Calu3 (cell line): Measurements from ENCODE around the gene ARHGAP9. TPM values are rescaled to one million over a fixed set of nuclear protein-coding genes. Genes with fewer than 3 reads are reported as not detected.

Source experiments
- BruUV-seq: library from RNA; stranded (reverse); fragments of 400-500 nt; replicated peaks from 2 replicates; lab custom pipeline; 2021; lab: Mats Ljungman, UMichigan
- CTCF ChIA-PET: fragments of 300-600 bp; sonication (Branson Sonifier 250); formaldehyde crosslinking; loops from one replicate; lab custom pipeline; 2022; ENCODE audit warnings: antibody characterized with exemption; lab: Charles Lee
- DNase-seq: peaks from one replicate; pipeline ENCODE4 v3.0.0; 2022
- H3K27ac Mint-ChIP-seq: one replicate; pipeline ENCODE4 v1.8.0; 2022; ENCODE audit warnings: mixed read lengths; ENCODE audit not compliant: unreplicated experiment
- H3K27me3 Mint-ChIP-seq: one replicate; pipeline ENCODE4 v1.8.0; 2022; ENCODE audit warnings: mixed read lengths; ENCODE audit not compliant: unreplicated experiment
- H3K36me3 Mint-ChIP-seq: one replicate; pipeline ENCODE4 v1.8.0; 2022; ENCODE audit warnings: mild to moderate bottlenecking, moderate library complexity, mixed read lengths; ENCODE audit not compliant: insufficient read depth, unreplicated experiment
- H3K4me1 Mint-ChIP-seq: one replicate; pipeline ENCODE4 v1.8.0; 2022; ENCODE audit warnings: mild to moderate bottlenecking, low read depth, mixed read lengths; ENCODE audit not compliant: unreplicated experiment
- H3K4me3 Mint-ChIP-seq: one replicate; pipeline ENCODE4 v1.8.0; 2022; ENCODE audit warnings: mild to moderate bottlenecking, low read depth, moderate library complexity, mixed read lengths; ENCODE audit not compliant: unreplicated experiment
- H3K9me3 Mint-ChIP-seq: one replicate; pipeline ENCODE4 v1.8.0; 2022; ENCODE audit warnings: low read depth, mixed read lengths; ENCODE audit not compliant: unreplicated experiment
- CTCF ChIP-seq: fragments of 200-600 bp; IDR thresholded peaks from one replicate; pipeline ENCODE4 v1.8.0; 2022; ENCODE audit warnings: antibody characterized with exemption; ENCODE audit not compliant: unreplicated experiment
- intact Hi-C: fragments of 100-400 bp; cut with micrococcal nuclease; formaldehyde crosslinking; loops from one replicate; pipeline ENCODE4 v1.10.0; 2022; ENCODE audit not compliant: unreplicated experiment
- total RNA-seq: library from RNA; stranded (reverse); gene quantifications from 2 replicates; pipeline ENCODE4 v1.2.3, GENCODE V29; 2022

Gene ARHGAP9
- total RNA-seq, 1 experiment from 2014 or later, result not detected

- peaks cover 35% of the 10 kb centered on the region for H3K36me3 Mint-ChIP-seq
- intact Hi-C loops, result no loop called here
- no peak for DNase-seq
- H3K27ac Mint-ChIP-seq, result no peak overlapping the region
- TF ChIP-seq CTCF, result no peak
- peaks cover 52% of the 10 kb centered on the region for H3K4me1 Mint-ChIP-seq
- CTCF ChIA-PET, result interaction anchor here (0.9 to 3.6 kb wide), 3 partner anchors 11 to 152 kb away, joined by 9 to 13 read pairs (median 11); no protein-coding TSS in a partner anchor
- H3K27me3 Mint-ChIP-seq, result peaks cover 58% of the 10 kb centered on the region
- no TSS peak for BruUV-seq
- no peaks in the 10 kb centered on the region for H3K9me3 Mint-ChIP-seq
- H3K4me3 Mint-ChIP-seq, result peak overlapping the region; percentile 74
Measured at GRCh38 chr12:57460468-57460784, 19.2 kb downstream of the ARHGAP9 start.

GRCh38 chr12:57459750-57460467, 19.8 kb downstream of the ARHGAP9 start, which contains the start of gene GLI1:
TSS of gene GLI1 (plus strand) at chr12:57459785. CDS start at chr12:57463692, 3,907 bp downstream.
- intact Hi-C loops, result loop anchor here (5.0 to 10.0 kb wide), 2 partner anchors 165 to 248 kb away; no protein-coding TSS in a partner anchor
- peak within 1 kb of the TSS; percentile 74 for H3K4me3 Mint-ChIP-seq
- DNase-seq, result no peak
- CTCF ChIA-PET, result interaction anchor here (0.9 to 3.6 kb wide), 7 partner anchors 11 to 246 kb away, joined by 3 to 13 read pairs (median 6); no protein-coding TSS in a partner anchor
- BruUV-seq, result no TSS peak
- peaks cover 53% of the 10 kb centered on the region for H3K27me3 Mint-ChIP-seq
- no peak for TF ChIP-seq CTCF
- no peaks in the 10 kb centered on the region for H3K9me3 Mint-ChIP-seq
- peaks cover 35% of the 10 kb centered on the region for H3K36me3 Mint-ChIP-seq
- H3K27ac Mint-ChIP-seq, result peak within 1 kb of the TSS; percentile 96
- peaks cover 56% of the 10 kb centered on the region for H3K4me1 Mint-ChIP-seq

GRCh38 chr12:57459055-57459749, 20.5 kb downstream of the ARHGAP9 start:
- Mint-ChIP-seq H3K27me3 (peaks cover 46% of the 10 kb centered on the region), H3K27ac (peak overlapping the region; percentile 96), H3K4me3 (peak overlapping the region; percentile 74), H3K9me3 (no peaks in the 10 kb centered on the region), H3K4me1 (peaks cover 56% of the 10 kb centered on the region), H3K36me3 (peaks cover 35% of the 10 kb centered on the region)
- intact Hi-C loops, result loop anchor here (5.0 to 10.0 kb wide), 2 partner anchors 166 to 247 kb away; no protein-coding TSS in a partner anchor
- BruUV-seq, result no TSS peak
- peak; percentile 96 for DNase-seq
- CTCF ChIA-PET, result interaction anchor here (0.9 to 3.6 kb wide), 11 partner anchors 9 to 246 kb away, joined by 3 to 13 read pairs (median 5); partner anchors contain the start of gene MARS1
- TF ChIP-seq CTCF, result peak; percentile 95

GRCh38 chr12:57458665-57459054, 21.0 kb downstream of the ARHGAP9 start:
- H3K36me3 Mint-ChIP-seq, result peaks cover 35% of the 10 kb centered on the region
- peak overlapping the region; percentile 96 for H3K27ac Mint-ChIP-seq
- H3K4me1 Mint-ChIP-seq, result peaks cover 56% of the 10 kb centered on the region
- H3K4me3 Mint-ChIP-seq, result peak overlapping the region; percentile 74
- peaks cover 41% of the 10 kb centered on the region for H3K27me3 Mint-ChIP-seq
- intact Hi-C loops, result loop anchor here (5.0 to 10.0 kb wide), 2 partner anchors 166 to 246 kb away; no protein-coding TSS in a partner anchor
- TSS peak; percentile 95 for BruUV-seq
- no peak for TF ChIP-seq CTCF
- CTCF ChIA-PET, result interaction anchor here (0.9 to 3.6 kb wide), 12 partner anchors 8 to 245 kb away, joined by 3 to 13 read pairs (median 5); partner anchors contain the start of genes MARS1 and SHMT2
- no peak for DNase-seq
- no peaks in the 10 kb centered on the region for H3K9me3 Mint-ChIP-seq
